Erythroblast (primary cell): ENCODE measurements around the gene GREB1.

ENCODE experiments used
- GATA1 ChIP-seq: IDR thresholded peaks from 2 replicates; pipeline ENCODE4 v1.6.1; 2011; ENCODE audit warnings: low read depth, mild to moderate bottlenecking, control low read depth, low read length, moderate library complexity
- POLR2A ChIP-seq: IDR thresholded peaks from 2 replicates; pipeline ENCODE4 v1.6.1; 2011; ENCODE audit warnings: mild to moderate bottlenecking, low read length

GRCh38 chr2:11506611-11506969, 27.3 kb upstream of the GREB1 start:
- no peak for TF ChIP-seq POLR2A
- no peak for TF ChIP-seq GATA1
